HT1080 (cell line): Measurements from ENCODE around the gene CYCS. TPM values are rescaled to one million over a fixed set of nuclear protein-coding genes. Genes with fewer than 3 reads are reported as not detected.
"Not testable (repeated sequence)": the region's sequence is repeated elsewhere in the genome, so short reads cannot be mapped to it uniquely, and the experiment has no call there.

Source experiments
- DNase-seq: peaks from one replicate; pipeline ENCODE4 v3.0.0-alpha.2; 2015; ENCODE audit warnings: low read depth
- total RNA-seq: library from RNA; depleted of rRNA; stranded (reverse); fragments of >200 nt; shearing (Covaris generic); gene quantifications from 2 replicates; pipeline ENCODE4 v1.2.3, GENCODE V29; 2014

Gene CYCS
- total RNA-seq, 1 experiment from 2014 or later = 201 TPM

DNA sequence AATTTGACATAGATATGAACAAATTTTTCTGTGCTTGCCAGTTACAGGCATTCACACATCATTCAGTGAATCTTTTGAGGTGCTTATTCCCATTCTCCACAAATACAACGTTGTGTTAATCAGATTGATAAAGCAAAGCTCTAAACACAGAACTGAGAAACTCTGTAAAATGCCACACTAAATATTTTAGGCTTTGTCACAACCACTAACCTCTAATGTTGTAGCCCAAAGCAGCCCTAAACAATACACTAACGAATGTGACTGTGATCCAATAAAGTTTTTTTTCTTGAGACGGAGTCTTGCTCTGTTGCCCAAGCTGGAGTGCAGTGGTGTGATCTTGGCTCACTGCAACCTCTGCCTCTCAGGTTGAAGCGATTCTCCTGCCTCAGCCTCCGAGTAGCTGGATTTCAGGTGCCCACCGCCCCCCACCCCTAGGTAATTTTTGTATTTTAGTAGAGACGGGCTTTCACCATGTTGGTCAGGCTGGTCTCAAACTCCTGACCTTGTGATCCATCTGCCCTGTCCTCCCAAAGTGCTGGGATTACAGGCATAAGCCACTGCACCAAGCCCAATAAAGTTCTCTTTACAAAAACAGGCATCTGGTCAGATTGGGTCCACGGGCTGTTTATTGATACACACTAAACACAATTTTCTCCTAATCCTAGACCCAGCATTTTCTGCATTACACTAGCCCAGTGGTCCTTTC, 6.9 kb downstream of the CYCS start:
- DNase-seq = no peak

DNA sequence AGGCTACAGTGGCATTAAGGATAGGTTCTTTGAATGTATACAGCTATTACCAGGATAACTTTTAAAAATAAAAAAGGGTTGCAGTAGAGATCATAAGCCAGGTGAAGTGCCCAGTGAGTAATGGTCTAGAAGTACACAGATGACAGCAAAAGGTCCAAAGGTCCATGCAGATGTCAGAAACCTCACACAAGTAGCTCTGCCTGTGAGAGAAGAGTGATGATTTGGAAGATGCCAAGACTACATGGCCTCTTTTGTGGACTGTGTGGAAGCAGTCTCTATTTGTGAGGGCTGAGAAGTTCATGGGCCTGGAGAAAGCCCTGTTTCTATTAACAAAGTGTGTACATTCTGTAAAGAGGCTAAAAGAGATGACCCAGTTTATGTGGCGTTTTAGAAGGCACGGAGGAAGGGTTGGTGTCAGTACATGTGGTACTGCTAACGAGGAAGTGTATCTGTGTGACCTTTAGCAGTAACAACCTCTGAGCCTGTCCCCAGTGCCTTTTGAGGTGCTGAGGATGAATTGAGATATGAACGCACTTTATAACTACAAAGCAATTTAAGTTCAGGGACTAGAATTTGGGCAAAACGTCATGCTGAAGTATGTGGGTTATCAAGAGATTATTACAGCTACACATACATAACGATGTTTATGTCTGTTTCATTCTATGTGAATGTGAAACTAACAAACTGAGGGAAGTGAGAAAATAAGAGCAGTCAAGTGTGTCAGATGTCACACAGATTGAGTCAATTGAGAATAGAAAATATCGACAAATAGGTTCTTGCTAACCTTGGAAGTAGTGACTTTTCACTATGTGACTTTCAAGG, 7.6 kb downstream of the CYCS start:
- DNase-seq = no peak

DNA sequence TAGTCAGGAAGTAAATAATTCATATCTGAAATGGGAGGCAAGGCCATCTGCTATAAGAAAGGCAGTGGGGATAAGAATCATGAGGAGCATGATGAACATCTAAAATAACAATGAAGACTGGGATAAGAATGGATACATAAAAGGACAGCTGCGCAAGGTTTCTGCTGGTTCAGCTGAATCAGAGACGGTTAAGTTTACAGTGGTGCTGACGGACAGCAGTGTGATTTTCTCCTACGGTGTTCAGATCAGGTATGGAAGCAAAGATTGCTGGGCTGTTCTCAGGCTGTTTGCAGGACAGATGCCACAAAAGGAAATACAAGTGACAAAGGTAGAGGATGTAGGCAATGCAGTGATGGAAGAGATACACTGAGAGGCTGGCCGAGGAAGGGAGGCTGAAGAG, 8.4 kb downstream of the CYCS start:
- DNase-seq = no peak

DNA sequence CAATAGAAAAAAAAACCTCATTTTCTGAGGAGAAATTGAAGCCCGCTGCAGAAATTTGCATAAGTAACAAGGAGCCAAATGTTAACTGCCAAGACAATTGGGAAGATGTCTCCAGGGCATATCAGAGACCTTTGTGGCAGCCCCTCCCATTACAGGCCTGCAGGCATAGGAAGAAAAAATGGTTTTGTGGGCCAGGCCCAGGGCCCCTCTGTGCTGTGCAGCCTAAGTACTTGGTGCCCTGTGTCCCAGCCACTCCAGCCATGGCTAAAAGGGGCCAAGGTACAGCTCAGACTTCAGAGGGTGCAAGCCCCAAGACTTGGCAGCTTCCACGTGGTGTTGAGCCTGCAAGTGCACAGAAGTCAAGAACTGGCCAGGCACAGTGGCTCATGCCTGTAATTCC, 14.5 kb downstream of the CYCS start:
- DNase-seq = not testable (repeated sequence)

DNA sequence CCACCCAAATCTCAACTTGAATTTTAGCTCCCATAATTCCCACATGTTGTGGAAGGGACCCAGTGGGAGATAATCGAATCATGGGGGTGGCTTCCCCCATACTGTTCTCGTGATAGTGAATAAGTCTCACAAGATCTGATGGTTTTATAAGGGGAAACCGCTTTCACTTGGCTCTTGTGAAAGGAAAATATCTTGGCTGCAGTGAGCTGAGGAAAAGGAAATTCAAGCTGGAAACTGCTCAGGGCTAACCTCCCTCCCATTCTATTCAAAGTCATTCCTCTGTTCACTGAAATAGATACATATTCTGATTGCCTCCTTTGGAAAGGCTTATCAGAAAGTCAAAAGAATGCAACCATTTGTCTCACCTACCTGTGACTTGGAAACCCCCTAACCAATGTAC, 15.8 kb downstream of the CYCS start:
- no peak for DNase-seq

DNA sequence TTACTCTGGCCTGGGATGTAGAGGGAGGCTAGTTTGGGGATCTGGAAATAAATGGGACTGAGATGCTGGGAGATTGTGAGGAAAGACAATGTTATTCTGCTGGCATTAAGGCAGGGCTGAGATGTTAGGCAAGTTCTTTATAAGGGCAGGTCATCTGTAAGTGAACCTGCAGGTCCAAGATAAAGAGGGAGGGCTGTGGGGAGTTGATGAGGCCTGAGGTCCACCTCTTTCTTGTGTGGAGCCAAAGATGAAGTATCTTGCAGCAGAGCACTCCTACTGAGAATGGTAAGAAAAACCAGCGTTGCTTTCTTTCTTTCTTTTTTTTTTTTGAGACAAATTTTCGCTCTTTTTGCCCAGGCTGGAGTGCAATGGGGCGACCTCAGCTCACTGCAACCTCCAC, 19.1 kb downstream of the CYCS start:
- DNase-seq = no peak

DNA sequence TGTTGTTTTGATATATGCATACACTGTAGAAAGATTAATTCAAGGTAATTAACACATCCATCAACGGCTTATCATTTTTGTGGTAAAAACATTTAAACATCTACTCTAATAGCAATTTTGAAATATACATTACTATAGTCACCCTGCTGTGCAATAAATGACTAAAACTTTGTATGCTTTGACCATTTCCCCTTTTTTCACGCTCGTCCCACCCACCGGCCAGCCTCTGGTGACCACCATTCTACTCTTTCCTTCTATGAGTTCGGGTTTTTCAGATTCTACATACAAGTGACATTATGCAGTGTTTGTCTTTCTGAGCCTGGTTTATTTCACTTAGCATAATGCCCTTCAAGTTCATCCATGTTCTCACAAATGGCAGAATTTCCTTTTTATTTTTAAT, 21.3 kb downstream of the CYCS start:
- DNase-seq = no peak

DNA sequence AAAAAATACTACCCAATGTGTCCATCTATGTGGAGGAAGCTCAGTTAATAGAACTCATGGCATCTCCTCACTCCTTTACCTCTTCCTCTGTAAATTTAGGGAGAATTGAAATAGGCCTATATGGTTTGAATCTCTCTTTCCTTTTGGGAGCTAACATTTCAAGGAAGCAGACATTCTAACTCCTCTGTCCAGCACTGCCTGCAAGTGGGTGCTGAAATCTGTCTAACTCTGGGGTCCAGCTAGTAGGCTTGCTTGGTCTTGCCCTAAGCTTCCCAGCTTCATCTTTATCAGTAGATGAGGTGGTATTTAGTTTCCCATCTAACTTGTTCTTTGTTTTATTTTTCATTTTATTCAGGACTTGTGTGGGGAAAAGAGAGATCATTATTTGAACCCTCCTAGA, 23.2 kb downstream of the CYCS start:
- DNase-seq = no peak

DNA sequence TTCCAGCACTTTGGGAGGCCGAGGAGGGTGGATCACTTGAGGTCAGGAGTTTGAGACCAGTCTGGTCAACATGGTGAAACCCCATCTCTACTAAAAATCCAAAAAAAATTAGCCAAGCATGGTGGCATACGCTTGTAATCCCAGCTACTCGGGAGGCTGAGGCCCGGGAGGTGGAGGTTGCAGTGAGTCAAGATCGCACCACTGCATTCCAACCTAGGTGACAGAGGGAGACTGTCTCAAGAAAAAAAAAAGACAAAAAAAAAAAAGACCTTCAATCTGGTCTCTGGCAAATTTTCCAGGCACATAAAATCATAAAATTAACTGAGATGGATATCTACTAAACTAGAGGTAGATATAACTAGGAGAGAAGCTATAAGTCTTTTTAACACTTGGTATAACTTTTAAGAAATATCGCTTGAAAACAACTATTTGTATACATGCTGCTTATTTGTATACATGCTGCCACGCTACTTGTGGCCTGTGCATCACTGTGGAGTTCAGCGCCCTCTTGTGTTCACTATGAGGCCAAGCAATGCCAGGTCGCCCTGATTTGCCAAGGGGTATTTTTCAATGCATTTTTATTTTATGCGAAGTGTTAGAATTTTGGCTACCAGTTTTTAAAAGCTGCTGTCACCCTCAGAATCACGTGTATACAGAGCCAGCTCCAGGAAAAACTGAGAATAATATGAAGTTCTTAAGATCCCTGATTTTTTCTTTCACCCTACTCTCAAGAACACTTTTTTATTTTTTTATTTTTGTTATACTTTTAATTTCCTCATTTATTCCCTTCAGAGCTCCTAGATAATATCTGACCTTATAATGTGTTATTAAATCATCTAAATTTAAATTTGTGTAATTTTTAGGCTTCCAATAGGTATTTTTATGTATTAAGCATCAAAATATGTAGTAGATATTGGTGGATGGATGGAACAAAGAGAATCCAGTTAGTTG, 26.7 kb downstream of the CYCS start:
- peak; percentile 63 for DNase-seq

DNA sequence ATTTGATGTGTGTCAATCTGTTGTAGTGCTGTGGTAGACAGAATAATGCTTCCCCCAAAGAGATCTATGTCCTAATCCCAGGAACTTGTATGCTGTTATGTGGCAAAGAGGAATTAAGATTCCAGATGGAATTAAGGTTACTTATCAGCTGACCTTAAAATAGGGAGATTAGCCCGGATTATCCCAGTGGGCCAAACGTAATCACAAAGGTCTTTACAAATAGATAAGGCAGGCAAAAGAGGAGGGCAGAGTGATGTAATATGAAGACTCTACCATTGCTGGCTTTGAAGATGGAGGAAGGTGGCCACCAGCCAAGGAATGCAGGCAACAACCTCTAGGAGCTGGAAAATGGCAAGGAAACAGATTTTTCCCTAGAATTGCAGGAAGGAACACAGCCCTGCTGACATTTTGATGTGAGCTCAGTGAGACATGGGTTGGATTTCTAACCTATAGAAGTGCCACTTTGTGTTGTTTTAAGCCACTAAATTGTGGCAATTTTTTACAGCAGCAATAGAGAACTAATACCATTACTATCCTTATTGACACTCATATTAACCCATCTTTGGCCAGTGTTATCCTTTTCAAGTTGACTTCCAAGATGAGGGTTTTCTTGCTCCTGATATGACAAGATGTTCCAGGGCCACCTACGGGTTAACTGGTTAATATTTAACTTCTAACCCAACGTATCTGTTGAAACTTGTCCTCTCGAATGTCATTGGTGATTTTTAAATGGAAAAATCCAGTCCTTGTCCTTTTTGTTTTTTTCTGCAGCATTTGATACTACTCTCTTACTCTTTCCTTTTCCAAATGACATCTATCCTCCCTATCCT, 29.3 kb downstream of the CYCS start:
- no peak for DNase-seq

DNA sequence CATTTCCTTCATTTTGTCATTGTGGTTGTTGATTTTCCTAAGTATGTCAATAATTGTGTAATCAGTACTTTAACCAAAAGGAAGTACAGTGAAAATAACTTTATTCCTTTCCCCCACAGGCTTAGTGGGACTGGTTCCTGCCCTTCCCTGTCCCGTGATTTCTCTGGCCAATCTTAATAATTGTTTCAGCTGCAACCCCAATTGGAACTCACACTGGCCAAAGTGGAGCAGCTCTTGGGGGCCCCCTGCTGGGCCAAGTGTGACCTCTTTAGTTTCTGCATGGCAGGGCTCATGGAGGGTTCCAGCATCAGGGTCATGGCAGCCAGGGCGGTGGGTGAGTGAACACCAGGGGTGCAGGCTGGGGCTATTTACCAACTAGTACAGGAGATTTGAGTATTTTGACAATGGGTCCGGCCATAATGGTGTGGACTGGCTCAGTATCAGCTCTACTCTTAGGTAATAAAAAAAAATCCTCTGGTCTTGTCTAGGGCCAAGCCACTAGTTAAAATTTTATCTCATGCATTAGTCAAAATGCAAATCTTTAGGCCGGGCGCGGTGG, 31.7 kb downstream of the CYCS start:
- peak; percentile 74 for DNase-seq

DNA sequence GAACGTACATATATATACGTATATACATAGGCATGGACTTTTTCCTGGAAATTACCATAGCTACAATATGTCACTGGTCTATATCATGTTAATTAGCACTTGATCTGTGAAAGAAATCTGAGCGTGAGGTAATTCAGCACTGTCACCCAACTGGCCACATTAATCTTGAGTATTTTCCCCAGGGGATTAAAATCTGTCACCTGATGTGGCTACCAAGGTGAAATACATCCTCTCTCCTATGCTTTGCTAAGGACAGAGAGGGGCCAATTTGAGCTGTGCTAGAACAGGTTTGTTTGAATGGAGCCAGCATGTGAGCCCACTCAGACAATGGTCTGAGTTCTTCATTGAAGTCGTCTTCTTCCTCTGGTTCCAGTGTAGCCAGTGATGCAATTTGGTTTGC, 33.3 kb downstream of the CYCS start:
- DNase-seq = no peak

DNA sequence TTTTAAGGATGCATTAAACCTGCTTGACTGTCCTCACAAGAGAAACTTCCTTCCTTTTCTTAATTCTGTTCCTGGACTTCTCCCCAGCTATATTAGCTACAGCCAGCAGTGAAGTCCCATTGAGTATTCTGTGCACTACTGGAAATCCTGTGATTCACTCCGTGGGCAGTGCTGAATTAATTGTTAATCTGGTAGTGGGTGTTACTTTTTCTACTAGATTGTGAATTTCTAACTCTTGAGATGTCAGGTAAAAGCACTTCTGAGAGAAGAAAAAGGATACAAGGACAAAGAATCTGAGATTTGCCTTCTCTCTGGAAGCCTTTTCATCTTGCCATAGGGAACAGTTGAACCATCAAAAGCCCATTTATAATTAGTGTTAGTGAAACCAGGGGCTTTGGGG, 33.9 kb downstream of the CYCS start:
- no peak for DNase-seq

DNA sequence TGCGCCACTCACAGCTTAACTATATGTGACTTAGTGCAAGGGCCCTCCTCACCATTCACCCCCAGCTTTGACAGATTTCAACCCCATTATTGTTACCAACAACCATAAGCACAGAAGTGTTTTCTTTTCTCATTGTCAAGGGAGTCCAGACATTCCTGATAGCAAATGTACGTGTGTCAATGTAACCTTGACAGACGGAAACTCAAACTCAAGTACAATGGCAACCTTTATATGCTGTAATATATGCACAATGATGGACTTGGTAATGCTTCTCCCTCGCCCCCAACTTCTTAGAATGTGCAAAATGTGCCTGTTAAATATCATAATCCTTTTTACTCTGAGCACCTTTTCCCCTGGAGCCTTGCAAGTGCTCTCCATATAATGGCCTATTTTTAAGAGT, 34.7 kb downstream of the CYCS start:
- no peak for DNase-seq

DNA sequence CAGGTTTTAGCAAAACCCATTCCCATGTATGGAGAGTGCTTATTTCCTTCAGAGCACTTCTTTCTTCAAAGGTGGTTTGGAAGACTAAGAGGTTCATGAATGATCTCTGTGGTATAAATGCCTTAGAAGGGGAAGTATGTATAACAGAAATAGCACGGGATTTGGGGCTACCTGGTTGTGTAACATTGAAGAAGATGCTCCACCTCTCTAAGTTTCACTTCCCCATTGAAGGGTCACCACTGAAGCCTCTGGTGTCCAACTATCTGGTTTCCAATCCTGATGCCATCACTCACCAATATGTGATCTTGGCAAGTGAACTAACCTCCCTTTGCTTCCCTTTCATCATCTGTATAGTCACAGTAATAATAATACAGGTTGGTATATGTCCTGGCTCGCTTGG, 37.2 kb downstream of the CYCS start:
- DNase-seq = no peak

DNA sequence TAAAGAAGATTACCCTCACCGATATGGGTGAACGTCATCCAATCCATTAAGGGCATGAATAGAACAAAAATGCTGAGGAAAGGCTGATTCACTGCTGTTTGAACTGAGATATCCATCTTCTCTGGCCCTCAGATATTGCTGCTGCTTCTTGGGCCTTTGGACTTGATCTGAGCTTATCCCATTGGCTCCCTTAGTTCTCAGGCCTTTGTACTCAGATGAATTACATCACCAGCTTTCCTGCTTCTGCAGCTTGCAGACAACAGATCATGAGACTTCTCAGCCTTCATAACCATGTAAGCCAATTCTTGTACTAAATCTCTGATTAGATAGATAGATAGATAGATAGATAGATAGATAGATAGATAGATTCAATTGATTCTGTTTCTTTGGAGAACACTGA, 40.2 kb downstream of the CYCS start:
- no peak for DNase-seq

DNA sequence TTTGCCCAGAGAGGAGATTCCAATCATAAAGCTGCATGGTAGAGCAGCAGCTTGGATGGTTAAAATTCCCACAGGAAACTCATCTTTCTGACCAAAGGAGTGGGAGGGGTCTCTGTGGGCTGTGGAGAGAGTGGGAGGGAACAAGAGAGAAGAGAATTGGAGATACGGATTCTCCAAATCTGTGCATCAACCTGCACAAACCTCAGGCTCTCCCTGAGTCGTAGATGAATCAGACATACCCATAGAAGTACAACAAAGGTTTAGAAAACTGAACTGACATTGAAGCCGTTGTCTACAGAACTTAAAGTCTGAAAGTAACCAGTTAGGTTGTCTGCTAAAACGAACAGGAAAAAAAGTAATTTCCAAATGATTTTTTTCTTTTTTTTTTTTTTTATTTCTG, 41.9 kb downstream of the CYCS start:
- DNase-seq = peak; percentile 78

DNA sequence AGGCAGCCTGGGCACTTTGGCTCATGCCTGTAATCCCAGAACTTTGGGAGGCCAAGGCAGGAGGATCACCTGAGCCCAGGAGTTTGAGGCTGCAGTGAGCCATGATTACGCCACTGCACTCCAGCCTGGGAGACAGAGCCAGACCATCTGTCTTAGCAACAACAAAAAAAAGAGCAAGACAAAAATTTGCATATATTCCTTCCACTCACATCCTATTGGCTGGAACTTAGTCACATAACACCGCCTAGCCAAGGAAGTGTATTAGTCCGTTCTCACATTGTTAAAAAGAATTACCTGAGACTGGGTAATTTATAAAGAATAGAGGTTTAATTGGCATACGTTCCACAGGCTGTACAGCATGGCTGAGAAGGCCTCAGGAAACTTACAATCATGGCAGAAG, 43.0 kb downstream of the CYCS start:
- not testable (repeated sequence) for DNase-seq

DNA sequence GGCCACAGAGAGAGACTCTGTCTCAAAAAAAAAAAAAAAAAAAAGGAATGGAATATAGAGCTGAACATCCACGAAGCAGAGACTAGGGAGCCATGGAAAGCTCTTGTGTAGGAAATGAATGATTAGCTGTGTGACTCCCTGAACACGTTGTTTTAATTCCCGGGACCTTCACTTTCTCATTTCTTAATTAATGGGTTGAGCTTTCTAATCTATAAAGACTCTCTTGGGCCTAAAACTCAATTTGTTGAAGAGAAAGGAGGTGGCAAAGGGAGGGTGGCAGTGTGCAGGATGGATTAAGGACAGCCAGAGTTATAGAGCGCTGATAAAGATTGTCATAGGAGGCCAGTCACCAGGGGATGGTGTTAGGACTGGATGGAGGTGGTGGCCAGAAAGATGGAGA, 48.0 kb downstream of the CYCS start:
- DNase-seq = no peak

DNA sequence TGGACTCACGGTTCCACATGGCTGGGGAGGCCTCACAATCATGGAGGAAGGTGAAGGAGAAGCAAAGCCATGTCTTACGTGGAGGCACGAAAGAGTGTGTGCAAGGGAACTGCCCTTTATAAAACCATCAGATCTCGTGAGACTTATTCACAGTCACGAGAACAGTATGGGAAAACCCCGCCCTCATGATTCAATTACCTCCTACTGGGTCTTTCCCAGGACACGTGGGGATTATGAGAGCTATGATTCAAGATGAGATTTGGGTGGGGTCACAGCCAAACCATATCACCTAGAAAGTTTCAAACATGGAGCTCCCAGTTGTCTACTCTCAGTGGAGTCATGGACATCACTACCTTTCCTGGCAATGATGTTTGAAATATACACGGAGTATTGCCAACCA, 49.6 kb downstream of the CYCS start:
- DNase-seq = peak; percentile 53

DNA sequence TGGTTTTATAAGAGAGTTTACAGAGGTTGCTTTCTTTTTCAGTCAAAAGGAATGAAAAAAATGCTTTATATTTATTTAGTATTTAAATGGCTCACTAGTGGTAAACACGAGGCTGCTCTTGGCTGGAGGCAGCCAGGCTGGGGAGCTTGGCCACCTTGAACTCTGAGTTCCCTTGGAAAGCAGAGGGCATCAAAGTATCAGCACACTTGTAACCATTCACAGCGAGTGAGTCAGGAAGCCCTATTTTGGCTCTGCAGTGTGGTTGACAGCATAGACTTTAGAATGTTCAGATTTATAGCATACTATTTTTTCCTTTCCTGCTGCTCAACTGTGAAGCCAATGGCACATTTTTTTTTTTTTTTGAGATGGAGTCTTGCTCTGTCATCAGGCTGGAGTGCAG, 51.6 kb downstream of the CYCS start:
- DNase-seq = no peak
